Measurements from ENCODE around the gene TAPT1.

DNA sequence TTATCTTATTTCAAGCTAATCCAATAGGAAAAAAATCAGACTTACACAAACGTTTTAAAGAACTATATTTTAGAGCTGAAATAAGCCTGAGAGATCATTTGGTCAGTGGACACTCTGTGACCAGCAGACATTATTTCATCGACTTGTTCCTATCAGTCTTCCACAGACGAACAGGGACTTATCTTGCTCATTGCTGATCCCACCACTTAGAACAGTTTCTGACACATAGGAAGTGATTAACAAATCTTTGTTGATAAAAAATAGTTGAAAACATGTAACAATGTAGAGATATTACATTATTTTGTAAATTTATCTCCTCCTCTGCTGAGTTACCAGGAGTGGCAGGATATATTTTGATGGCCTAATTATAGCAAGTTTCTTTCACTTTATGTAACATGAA lies 65.8 kb downstream of the TAPT1 start:
- TF ChIP-seq, protein P1, sequence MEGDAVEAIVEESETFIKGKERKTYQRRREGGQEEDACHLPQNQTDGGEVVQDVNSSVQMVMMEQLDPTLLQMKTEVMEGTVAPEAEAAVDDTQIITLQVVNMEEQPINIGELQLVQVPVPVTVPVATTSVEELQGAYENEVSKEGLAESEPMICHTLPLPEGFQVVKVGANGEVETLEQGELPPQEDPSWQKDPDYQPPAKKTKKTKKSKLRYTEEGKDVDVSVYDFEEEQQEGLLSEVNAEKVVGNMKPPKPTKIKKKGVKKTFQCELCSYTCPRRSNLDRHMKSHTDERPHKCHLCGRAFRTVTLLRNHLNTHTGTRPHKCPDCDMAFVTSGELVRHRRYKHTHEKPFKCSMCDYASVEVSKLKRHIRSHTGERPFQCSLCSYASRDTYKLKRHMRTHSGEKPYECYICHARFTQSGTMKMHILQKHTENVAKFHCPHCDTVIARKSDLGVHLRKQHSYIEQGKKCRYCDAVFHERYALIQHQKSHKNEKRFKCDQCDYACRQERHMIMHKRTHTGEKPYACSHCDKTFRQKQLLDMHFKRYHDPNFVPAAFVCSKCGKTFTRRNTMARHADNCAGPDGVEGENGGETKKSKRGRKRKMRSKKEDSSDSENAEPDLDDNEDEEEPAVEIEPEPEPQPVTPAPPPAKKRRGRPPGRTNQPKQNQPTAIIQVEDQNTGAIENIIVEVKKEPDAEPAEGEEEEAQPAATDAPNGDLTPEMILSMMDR (IDR thresholded peaks at IDR 0.05; ENCODE audit: insufficient read depth, low read depth, low read length) = no peak
- TF ChIP-seq EZH2 (IDR thresholded peaks at IDR 0.05; ENCODE audit: insufficient read depth, low read length) = no peak
